GM13976 (cell line): ENCODE results near the gene TCF7L1.

Experiments
- DNase-seq: peaks from one replicate; pipeline ENCODE4 v3.0.0; 2012; ENCODE audit warnings: low spot score
- in situ Hi-C: fragments of 300-500 bp; cut with MboI; formaldehyde crosslinking; loops from one replicate; pipeline ENCODE4 v1.12.0; 2022; ENCODE audit warnings: low sequenced_read_pairs, mixed read lengths, inconsistent platforms; ENCODE audit not compliant: unreplicated experiment
- TF ChIP-seq, protein P1 (sequence below): IDR thresholded peaks from 2 replicates; pipeline ENCODE4 v1.5.1; 2012; ENCODE audit warnings: borderline replicate concordance, mild to moderate bottlenecking; ENCODE audit not compliant: insufficient read depth; ENCODE audit errors: extremely low read depth, missing control alignments, control extremely low read depth

Gene TCF7L1

DNA sequence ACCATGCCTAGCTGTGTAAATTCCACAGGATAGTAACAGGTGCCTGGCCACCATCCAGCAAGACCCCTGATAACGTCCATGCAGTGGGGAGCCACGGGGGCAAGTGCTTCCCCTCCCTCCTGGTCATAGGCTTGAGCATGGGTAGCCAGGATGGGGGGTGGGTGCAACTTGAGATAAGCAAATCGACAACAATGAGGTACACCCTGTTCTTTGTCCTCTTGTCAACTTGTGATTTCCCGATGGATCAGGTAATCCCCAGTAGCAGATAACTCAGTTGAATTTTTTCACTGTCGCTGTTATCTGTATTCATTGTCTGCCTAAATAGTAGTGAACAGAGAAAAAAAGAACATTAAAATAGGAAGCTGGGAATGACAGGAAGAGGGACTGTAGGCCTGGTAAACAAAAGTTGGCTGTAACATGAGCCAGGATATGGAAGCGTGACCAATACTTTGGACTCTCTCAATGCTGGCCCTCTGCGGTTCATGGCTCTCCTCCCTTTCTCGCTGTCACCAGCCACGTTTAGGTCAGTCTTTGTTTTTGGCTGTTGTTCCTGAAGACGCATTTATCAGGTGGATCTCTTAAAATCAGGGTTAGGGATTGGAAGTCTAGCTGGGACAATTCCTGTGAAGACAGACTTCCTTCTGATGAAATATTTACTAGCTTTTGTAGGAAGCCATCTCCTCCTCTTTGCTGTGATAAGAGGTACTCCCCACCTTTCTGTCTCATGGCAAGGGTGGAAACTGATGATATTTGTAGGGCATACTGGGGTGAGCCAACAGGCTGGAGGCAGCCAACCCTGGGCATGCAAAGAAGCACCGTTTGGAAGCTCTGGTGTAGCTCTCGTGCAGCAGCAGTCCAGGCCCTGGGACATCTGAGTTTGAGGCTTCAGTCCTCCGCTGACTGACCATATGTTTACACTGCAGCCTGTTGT is 42.4 kb downstream of the TCF7L1 start:
- in situ Hi-C loops: no loop called here
- DNase-seq: no peak
- TF ChIP-seq, protein P1, sequence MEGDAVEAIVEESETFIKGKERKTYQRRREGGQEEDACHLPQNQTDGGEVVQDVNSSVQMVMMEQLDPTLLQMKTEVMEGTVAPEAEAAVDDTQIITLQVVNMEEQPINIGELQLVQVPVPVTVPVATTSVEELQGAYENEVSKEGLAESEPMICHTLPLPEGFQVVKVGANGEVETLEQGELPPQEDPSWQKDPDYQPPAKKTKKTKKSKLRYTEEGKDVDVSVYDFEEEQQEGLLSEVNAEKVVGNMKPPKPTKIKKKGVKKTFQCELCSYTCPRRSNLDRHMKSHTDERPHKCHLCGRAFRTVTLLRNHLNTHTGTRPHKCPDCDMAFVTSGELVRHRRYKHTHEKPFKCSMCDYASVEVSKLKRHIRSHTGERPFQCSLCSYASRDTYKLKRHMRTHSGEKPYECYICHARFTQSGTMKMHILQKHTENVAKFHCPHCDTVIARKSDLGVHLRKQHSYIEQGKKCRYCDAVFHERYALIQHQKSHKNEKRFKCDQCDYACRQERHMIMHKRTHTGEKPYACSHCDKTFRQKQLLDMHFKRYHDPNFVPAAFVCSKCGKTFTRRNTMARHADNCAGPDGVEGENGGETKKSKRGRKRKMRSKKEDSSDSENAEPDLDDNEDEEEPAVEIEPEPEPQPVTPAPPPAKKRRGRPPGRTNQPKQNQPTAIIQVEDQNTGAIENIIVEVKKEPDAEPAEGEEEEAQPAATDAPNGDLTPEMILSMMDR: no peak

DNA sequence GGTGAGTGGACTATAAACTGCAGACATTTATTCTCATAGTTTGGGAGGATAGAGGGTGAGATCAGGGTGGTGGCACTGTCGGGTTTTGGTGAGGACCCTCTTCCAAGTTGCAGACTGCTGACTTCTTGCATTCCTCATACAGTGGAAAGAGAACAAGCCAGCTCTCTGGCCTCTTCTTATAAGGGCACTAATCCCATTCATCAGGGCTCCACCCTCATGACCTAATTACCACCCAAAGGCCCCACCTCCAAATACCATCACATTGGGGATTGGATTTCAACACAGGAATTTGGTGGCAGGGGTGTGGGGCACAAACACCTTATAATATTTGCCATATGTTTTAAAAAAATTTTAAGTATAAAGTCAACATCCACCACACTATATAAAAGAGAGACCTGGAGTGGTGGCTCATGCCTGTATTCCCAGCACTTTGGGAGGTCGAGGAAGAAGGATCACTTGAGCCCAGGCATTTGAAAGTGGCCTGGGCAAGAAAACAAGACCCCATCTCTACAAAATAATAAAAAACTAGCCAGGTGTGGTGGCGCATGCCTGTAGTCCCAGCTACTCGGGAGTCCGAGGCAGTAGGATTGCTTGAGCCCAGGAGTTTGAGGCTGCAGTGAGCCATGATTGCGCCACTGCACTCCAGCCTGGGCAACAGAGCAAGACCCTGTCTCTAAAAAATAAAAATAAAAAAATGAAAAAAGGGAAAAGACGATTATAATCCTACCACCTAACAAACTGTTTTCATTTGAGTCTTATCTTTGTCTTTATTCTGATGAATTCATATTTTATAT is 44.0 kb downstream of the TCF7L1 start:
- TF ChIP-seq, protein P1: no peak
- DNase-seq: no peak
- in situ Hi-C loops: no loop called here

DNA sequence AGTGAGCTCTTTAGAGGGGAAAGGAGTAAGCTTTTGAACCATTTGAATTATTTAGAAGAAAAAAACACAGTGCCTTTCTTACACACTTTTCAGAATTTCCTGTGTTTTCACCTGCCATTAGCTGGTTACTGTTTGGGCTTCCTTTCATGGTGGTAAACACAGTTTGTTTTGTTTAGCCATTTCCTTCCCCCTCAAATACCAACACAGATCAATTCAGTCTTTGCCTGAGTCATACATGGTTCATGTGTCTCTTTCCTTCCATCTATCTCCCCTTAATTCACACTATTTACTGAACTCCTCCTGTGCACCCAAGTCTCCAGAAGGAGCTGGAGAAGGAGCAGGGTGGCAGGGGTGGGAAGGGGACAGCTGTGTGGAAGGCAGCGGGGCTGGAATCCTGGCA is 45.0 kb downstream of the TCF7L1 start:
- in situ Hi-C loops: no loop called here
- no peak for DNase-seq
- TF ChIP-seq, protein P1: no peak

DNA sequence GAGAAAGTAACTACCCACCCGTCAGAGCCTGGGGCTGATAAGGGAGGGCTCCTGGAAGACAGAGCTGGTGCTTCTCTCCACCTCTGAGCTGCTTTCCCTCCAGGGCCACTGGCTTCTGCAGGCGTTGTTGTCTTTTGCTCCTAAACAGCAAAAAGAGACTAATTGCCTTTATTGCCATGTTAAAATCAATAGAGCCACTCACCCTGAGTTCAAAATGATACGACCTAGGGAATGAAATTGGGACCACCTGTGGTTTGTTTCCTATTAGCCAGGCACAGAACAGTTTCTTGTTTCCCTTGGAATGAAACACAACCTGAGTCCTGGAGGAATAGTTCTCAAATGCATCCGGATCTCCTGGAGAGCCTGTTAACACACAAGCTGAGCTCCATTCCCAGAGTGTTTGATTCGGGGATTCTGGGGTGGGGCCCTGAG is 45.8 kb downstream of the TCF7L1 start:
- in situ Hi-C loops: no loop called here
- TF ChIP-seq, protein P1: no peak
- no peak for DNase-seq

DNA sequence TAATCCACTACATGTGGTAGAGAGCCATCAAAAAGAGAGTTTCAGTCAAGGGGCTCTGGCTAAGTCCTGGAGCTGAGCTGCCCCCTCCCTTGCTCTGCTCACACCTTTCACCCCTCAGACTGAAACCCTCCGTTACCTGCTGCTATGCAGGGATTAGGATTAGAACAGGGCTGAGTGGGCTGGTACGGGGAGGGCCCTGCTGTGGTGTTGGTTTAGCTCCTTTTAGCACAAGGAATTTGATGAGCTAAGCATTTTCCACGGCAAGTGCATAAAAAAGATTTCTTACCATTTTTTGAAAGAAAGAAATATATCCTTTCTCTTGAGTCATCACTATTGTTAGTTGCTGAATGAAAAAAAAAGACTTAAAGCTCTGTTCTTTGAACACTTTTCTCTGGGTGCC is 46.3 kb downstream of the TCF7L1 start:
- TF ChIP-seq, protein P1: no peak
- in situ Hi-C loops: no loop called here
- no peak for DNase-seq

DNA sequence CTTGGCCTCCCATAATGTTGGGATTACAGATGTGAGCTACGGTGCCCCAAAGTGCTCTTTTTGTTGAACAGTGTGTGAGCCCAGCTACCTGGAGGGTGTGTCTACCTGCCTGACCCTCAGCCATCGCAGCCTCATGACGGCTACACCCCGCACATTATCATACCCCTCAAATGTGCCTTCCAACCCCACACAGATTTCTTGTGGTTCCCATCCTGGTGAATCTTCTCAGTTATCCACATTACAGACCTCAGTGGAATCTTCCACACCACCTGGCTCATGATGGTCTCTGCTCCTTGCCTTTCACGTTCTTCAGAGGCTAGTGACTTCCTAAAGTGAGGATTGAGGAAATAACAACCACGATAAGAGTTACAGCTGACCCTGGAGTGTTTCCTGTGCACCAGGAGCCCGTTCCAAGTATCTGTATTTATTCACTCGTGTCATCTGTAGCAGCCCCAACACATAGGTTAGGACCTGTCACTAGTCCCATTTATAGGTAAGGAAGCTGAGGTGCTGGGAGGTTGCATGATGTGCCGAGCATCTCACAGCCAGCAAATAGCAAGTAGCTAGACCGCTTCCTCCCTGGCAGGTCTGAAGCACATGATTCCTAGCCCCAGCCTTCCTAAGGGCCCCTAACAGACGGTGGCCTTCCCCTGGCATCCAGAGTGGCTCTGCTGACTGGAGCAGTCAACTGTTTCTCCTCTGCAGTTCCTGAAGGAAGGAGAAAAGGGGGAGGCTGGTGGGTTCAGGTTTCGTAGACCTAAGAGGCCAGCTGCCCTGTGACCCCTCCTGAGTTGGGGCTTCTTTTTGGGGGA is 47.3 kb downstream of the TCF7L1 start:
- no peak for DNase-seq
- TF ChIP-seq, protein P1: no peak
- in situ Hi-C loops: no loop called here
